Vagina (tissue), 2 donors: Measurements from ENCODE around the gene SMIM29.

Experiments used
- CTCF ChIP-seq, 3 experiments: fragments of 450-650 bp in 2 of 3; fragments of 200-600 bp in 1 of 3; sonication (generic) in 1 of 3; IDR thresholded peaks; one replicate each; pipeline ENCODE4 v1.5.1; 2017 to 2019; ENCODE audit warnings: antibody characterized with exemption in 3 of 3, mild to moderate bottlenecking in 2 of 3, moderate library complexity in 2 of 3
- POLR2A ChIP-seq, 2 donors: fragments of 450-650 bp; IDR thresholded peaks; one replicate each; pipeline ENCODE4 v1.6.1; 2017; ENCODE audit warnings: antibody characterized with exemption in 2 of 2, mild to moderate bottlenecking in 2 of 2, moderate library complexity in 2 of 2

- TF ChIP-seq CTCF (IDR thresholded peaks at IDR 0.05) (no peak), POLR2A (IDR thresholded peaks at IDR 0.05) (no peak)
Measured at GRCh38 chr6:34234667-34235306, 14.0 kb downstream of the SMIM29 start.
